HG03064 (cell line): Measurements from ENCODE around the gene RCN1.
"Not testable (repeated sequence)": the region's sequence is repeated elsewhere in the genome, so short reads cannot be mapped to it uniquely, and the experiment has no call there.

Experiments used
- ATAC-seq: cut with Tn5 transposase; IDR thresholded peaks from one replicate; pipeline ENCODE4 v1.9.1; 2021; ENCODE audit warnings: low read depth; ENCODE audit not compliant: unreplicated experiment

Gene RCN1

DNA sequence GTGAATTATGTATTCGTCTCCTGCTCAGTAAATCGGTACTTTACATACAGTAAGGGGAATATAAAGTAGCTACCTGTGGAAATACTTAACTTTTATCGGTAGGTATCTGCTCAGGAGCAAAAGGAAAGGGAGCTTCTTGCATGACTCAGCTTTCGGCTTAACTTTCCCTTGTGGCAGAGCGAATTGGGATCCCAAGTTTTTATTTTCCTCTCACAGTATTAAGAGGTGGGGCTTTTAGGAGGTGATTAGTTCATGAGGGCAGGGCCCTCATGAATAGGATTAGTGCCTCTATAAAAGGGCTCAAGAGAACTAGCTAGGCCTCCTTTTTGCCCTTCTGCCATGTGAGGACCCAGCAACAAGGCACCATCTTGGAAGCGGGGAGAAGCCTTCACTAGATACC lies 18.7 kb downstream of the RCN1 start:
- no peak for ATAC-seq

DNA sequence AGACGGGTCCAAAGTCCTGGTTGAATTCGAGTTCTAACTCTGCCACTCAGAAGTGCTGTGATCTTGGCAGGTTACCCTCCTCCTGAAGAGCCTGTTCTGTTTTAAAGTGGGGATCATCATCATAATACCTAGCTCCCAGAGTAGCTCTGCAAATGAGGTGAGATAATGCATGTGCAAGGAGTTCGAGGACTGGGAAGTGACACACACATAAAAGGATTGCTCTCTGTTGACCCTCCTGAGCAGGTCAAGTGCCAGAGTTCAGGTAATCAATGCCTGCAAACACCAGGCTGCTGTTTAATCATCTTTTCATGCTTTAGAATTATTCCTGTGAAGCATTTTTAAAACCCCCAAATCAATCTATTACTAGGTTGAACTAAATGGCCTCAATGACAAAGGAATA lies 19.9 kb downstream of the RCN1 start:
- no peak for ATAC-seq

DNA sequence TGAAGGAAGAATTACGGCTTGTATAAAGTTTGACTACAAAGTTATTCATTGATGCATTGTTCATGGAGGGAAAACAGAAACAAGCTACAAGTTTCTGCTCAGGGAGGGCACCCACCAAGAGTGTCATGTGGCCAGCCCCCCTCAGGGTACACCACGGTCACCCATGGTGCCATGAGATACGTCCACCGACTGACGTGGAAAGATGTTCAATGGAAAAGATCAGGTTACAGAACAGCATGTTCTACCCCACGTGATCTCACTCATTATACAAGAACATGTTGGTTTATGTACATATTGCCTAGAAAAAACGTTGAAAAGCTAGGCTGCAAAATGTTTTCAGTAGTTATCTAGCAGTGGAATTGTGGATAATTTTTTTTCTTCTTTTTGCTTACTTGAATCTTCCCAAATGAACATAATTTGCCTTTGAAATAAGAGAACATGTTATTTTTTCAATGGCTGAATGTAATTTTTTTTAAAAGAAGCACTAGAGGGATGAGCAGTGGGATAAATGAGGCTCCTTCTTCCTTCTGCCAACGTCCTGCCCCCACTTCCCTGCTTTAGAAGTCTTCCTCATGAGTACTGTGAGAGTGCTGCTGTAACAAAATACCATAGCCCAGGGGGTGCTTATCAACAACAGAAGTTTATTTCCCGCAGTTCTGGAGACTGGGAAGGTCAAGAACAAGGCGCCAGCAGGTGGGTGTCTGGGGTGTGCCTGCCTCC lies 22.5 kb downstream of the RCN1 start:
- no peak for ATAC-seq

DNA sequence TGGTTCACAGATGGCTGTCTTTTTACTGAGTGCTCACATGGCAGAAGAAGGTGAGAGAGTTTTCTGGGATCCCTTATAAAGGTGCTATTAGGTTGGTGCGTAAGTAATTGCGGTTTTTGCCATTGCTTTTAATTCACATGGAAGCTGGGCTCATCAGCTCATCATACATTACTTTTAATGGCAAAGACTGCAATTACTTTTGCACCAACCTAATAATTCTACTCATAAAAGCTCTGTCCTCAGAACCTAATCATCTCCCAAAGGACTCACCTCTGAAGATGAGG lies 23.0 kb downstream of the RCN1 start:
- ATAC-seq, result no peak

DNA sequence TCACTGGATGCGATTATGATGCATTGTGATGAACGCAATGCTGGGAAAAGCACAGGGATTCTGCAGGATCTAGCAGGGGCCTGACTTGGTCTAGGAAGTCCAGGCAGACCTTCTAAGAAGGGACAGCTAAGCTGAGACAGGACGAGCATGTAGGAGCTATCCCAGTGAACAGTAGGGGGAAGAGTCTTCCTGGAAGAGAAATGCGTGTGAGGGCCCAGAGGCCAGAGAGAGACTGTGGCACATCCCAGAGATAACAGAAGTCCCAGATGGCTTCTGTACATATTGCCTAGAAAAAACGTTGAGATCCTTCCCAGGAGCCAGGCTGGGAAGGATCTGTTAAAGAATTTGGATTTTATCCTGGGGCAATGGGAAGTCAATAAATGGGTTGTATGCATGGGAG lies 24.6 kb downstream of the RCN1 start:
- no peak for ATAC-seq

DNA sequence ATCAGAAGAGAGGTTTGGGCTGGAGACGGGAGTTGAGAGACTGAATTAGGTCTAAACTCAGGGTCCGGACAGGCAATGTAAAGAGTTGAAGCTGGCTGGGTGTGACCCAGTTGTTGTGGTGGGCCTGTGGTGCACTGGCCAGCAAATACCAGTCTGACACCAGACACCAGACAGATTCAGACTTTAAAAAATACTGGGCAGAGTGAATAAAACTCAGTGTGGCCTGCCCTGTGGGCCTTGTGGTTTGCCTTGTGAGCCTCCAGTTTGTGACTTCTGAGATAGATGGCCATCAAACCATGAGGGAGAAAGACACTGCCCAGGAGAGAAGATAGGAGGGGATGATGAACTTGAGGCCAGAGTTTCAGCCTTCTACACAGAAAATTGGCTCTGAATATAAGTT lies 25.8 kb downstream of the RCN1 start:
- ATAC-seq, result no peak

DNA sequence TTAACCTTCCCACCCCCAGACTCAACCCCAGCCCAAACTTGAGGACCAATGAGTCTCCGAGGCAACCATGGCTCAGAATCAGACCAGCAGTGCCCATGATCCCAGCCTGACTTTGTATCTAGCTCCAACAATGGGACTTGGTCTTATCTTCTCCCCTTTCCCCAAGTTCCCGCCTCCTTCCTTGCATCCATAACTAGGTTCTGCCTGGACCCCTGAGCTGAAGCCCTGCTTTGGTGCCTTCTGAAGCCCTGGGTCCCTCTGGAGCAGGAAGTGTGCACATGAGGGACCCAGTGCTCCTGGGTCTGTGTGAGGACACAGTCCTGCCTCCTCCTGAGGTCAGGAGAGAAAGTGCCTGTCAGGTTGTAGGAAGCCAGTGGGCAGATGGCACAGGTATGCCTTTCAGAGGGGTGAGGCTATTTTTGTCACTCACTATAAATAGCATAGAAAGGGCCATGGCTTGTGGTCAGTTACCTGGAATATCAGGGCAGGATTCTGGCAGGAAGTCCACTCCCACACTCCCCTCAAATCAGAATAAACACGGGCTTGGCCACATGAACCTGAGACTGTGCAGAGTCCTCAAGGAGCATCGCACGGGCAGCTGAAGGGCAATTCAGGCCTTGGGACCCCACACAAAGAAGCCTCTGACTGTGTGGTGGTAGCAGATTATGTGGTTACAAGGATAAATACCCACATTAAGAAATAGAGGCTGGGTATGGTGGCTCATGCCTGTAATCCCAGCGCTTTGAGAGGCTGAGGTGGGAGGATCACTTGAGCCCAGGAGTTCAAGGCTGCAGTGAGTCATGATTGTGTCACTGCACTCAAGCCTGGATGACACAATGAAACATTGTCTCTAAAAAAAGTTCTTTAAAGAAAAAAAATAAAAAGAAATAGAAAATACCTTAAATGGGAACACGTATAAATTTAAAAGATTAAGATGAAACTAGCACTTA lies 27.4 kb downstream of the RCN1 start:
- ATAC-seq, result no peak

DNA sequence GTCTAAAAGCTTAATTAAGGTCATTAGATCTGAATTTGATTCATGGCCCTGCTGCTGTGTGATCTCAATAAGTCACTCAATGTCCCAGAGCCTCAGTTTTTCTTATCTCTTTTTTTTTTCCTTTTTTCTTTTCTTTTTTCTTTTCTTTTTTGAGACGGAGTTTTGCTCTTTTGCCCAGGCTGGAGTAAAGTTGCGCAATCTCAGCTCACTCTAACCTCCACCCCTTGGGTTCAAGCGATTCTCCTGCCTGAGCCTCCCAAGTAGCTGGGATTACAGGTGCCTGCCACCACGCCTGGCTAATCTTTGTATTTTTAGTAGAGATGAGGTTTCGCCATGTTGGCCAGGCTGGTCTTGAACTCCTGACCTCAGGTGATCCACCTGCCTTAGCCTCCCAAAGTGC lies 28.3 kb downstream of the RCN1 start:
- ATAC-seq, result not testable (repeated sequence)

DNA sequence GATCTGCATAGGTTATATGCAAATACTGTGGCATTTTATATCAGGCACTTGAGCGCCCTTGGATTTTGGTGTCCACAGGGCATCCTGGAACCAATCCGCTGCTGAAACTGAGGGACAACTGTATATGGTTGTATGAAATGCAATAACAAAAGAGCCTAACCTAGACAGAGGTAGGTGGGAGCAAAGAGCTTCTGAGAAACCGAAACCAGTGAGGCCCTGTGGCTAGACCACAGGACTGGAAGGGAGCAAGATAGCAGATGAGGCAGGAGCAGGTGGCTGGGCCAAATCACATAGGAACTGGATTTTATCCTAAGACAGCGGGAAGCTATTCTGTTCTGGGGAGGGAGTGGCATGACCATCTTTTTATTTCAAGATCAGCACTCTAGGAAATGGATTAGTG lies 30.1 kb downstream of the RCN1 start:
- no peak for ATAC-seq

DNA sequence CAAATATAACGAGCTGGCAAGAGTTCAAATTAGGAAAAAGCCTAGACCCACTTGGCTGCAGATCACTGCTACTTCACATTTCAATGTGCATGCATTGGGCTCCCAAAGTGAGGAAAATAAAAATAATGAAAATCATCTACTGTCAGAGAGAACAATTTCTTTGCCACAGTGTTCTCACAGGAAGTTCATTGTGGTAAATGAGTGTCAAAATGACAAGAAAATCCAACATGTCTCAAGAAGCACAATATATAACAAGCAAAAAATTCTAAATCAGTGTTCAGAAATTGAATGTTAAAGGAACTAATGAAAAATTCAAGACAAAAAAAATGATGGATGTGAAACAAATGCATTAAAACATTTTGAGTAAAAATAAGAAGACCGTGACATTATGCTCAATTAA lies 31.3 kb downstream of the RCN1 start:
- no peak for ATAC-seq

DNA sequence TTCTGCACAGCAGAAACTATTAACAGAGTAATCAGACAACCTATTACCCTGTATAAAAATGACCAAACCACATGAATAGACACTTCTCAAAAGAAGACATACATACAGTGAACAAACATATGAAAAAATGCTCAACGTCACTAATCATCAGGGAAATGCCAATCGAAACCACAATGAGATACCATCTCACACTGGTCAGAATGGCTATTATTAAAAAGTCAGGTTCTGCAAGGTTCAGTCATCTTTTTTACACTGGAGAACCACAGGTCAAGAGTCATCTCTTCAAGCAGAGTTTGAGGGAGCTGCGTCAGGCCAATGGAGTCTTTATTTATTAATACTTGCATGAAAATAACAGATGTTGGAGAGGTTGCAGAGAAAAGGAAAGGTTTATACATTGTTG lies 40.4 kb downstream of the RCN1 start:
- ATAC-seq, result no peak

DNA sequence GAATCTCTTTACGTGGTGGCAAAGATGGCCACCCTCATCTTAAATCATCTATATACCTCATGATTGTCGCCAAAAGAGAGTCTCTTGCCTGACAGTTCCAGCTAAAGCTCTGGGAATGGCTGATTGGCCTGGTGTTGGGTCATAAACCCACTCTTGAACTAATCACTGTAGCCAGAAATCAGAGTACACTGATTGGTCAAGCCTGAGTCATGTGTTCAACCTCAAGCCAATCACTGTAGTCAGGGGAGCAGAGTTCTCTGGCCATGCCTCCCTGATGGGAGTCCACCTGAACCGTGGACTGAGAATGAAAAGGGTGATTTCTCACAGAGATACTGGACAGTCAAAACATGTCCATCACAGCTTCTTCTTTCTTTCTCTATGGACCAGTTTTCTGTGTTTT lies 45.8 kb downstream of the RCN1 start:
- no peak for ATAC-seq

DNA sequence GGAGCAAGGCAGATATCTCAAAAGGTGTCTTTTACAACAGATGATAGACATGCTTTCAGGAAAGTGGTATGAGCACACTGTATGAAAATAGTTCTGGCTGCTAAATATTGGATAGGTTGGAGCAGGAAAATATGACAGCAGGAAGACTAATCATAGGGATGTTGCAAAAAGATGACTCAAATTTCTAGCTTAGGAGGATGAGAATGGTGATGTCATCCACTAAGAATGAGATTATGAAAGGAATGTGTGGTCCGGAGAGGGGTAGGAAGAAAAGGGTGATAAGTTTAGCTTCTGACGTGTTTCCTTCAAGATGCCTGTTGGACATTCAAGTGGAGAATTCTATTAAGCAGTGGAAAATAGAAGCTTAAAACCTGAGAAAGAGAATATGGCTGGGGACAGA lies 46.4 kb downstream of the RCN1 start:
- no peak for ATAC-seq

DNA sequence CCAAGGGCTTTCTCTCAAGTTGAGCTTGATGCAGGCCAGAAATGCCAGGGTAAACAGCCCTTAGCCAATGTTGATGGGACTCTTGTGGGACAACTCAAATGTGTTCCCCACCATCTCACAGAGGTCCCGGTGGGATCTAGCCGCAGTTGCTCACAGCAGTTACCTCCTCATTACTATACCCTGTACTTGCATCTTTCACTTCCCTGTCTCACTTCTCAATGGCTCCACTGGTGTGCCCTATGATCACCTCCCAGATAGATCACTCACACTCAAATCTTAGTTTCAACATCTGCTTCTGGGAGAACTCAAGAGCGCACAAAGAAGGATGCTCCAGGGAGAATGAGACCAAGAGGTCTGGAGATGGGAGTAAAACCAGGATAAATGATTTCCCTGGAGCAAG lies 47.0 kb downstream of the RCN1 start:
- no peak for ATAC-seq

DNA sequence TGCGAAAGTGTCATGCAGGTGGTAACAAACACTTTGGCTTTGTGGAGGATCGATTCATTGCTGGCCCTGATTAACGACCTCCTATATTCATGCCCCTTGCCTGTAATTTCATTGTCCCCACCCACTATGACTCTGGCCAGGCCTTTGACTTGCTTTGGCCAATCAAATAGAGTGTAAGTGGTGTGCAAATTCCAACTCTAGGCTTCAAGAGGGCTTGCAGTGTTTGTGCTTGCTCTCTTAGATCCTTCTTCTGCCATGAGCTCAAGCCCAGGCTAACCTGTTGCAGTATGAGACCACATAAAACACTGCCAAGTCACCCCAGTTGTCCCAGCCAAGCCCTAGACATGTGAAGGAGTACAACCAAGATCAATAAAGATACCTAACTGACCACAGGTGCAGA lies 48.0 kb downstream of the RCN1 start:
- no peak for ATAC-seq

DNA sequence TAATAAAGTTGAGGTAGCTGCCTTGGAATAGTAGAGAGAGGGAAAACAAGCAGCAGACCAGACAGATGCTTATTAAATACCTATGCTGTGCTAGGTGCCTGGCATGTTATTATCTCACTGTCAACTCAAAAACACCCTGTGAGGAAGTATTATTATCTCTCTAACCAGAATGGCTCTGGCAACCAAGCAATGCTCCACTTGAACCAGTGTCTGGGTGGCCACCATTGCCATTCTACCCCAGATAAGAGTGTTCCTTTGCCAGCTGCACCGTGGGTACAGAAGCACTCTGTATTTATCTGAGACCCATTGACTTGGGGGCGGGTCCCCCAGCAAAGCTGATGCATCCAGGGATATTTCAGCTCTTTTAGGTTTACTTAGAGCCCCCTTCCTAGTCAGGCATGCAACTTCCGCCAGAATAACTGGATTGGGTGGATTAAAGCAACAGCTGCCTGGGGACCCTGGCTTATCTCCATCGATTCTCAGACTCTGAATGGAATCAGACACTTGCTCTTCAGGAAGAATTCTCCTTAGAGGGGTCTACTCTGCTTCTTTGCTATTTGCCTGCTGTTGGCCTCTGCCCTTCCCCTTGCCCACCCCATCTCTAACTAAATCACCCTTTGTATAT lies 49.1 kb downstream of the RCN1 start:
- ATAC-seq, result no peak

DNA sequence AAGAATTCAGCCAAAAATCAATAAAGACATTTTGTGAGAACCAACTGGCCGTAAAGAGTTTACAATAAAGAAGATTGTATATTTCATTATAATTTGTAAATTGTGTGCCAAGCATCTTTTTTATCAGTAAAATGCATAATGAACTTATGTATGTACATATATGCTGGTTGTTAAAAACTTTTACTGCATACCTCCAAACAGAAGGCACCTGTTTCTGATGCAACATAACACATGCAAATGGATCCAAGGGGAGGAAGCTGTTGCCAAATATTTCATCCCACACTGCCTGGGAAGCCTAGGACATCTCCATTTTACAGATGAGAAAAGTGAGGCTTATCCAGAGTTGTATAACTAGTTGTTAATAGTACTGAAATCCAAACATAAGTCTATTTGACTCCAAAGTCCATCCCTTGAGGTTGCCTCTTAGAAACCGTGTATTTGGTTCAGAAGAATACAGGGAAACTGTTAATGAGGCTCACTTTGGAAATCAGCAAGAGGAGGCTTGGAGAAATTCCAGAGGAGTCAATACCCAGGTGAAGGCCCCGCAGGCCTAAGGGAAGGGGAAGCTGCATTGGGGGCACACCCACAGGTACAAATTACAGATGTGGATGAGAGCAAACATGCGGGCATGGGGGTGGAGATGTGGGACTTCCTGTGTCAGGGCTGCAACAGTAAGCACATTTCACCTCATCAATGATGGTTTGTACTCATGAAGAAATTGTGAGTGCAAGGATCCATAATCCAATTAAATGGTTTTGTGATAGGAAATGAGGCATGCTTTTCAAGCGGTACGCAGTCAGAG lies 51.1 kb downstream of the RCN1 start:
- ATAC-seq, result no peak

DNA sequence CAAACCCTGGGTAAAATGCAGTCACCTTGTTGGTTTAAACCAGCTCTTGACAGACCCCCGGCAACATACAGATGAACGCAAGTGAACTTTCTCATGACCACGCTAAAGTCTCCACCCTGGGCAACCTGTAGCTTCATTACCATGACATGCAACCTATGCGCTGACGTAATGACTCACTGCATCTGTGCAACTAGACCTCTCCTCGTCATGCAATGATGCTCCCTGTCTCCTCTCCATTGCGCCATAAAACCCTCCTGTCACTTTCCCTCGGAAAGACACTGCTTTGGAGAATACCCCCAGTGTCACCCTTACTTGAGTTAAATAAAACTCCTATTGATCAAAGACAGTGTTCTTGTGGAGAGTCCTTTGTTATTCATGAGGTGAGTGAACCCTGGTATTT lies 52.5 kb downstream of the RCN1 start:
- no peak for ATAC-seq

DNA sequence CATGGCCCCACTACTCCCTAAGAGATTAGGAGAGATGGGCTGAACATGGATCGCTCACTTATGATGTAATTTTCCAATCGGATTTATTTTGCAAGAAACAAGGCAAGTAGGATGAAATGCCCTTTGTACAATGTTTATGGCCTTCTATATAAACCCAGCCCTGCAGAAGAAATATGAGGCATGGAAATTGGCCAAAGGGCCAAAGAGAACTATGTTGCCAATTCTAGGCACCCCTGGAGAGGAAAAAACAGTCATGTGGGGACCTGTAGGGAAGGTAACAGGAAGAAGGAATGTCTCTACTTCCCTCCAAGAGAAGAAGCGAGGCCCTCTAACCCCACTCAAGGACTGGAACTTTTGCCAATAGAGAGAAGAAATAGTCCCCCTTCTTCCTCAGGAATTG lies 54.4 kb downstream of the RCN1 start:
- no peak for ATAC-seq

DNA sequence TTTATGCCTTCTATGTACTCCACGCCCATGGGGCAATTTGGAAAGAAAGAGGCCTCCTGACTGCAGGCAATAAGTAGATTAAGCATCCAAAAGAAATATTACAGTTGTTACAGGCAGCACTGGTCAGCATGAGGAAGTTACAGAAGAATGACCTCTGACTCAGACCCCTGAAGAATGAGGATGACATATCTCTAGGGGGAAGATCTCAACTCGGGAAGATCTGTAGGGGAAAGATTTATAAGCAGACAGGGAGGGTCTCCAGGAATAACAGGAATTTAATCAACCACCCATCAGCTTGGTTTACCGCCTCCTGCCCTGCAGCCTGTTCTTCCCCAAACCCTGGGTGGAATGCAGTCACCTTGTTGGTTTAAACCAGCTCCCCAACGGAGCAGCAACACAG lies 58.0 kb downstream of the RCN1 start:
- no peak for ATAC-seq

DNA sequence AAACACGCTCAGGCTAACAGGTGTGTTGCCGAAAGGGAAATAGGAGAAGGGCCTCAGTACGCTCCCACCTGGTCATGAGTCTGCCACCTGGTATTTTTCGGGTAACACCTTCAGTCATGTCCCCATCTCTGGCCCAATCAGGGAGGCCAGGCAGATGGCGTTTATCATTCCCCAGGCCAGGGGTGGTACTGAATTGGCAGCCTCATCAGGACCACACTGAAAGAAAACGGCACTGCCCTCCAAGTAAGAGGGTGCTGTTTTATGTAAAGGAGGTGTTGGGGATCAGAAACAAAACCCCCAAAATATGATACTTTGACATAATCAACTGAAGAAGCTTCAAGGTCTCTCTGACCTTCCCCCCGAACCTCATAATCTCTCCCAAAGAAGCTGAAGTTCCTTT lies 58.9 kb downstream of the RCN1 start:
- no peak for ATAC-seq
